ENCODE results near the gene NKAIN1.
"Not testable (repeated sequence)": the region's sequence is repeated elsewhere in the genome, so short reads cannot be mapped to it uniquely, and the experiment has no call there.

The NKAIN1 gene

GRCh38 chr1:31239653-31240241 lies at the start of gene NKAIN1:
Gene NKAIN1 (minus strand): TSS chr1:31239887. CDS start chr1:31239547, 340 bp downstream.
- peak in 17 of 56 donors; percentile 5 to 69 (median 23) for DNase-seq

DNA sequence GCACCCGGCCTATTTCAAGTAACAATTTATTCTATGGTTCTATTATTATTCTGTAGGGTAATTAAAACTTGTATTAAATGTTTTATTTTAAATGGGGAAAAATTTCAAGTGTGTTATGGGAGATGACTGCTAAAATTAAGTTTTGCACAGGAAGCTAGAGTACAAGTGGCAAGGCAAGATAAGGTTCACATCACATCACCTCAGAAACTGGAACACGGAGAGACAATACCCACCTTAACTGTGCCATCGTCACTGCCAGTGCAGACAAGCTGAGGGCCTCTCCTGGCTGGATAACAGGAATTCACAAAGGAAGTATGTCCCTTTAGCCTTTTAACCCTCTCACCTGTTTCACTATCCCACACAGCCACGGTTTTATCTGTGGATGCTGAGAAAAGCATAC lies 49.3 kb upstream of the NKAIN1 start:
- DNase-seq, result no peak

DNA sequence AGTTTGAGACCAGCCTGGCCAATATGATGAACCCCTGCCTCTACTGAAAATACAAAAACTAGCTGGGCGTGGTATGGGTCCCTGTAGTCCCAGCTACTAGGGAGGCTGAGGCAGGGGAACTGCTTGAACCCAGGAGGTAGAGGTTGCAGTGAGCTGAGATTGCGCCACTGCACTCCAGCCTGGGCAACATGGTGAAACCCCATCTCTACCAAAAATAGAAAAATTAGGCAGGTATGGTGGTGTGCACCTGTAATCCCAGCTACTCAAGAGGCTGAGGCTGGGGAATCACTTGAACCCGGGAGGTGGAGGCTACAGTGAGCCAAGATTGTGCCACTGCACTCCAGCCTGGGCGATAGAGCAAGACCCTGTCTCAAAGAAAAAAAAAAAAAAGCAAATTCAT lies 48.1 kb upstream of the NKAIN1 start:
- not testable (repeated sequence) for DNase-seq

DNA sequence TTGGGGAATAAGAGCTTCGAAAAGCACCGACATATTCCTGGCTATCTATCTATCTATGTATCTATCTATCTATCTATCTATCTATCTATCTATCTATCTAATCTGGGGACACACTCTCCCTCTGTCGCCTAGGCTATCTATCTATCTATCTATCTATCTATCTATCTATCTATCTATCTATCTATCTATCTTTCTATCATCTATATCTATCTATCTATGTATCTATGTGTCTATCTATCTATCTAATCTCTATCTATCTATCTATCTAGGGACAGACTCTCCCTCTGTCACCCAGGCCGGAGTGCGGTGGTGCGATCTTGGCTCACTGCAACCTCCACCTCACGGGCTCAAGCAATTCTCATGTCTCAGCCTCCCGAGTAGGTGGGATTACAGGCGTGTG lies 42.7 kb upstream of the NKAIN1 start:
- DNase-seq, result not testable (repeated sequence)

GRCh38 chr1:31273619-31274018 lies 33.9 kb upstream of the NKAIN1 start:
- no peak for DNase-seq

DNA sequence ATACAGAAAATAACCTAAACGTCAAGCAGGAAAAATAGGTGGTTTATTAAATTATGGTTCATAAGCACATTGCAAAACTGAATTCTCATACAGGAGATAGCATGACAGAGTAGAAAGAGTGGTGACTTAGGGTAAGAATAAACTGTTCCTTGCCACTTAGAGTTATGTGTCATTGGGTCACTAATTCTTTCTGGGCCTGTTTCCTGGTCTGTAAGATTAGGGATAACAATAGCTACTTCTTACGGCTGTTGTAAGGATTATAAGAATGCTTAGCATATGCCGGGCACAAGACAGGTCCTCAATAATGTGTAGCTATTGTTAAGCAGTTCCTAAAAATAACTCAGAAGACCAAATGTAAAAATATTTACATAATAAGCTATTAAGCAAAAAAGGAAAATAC lies 32.7 kb upstream of the NKAIN1 start:
- DNase-seq, result no peak

DNA sequence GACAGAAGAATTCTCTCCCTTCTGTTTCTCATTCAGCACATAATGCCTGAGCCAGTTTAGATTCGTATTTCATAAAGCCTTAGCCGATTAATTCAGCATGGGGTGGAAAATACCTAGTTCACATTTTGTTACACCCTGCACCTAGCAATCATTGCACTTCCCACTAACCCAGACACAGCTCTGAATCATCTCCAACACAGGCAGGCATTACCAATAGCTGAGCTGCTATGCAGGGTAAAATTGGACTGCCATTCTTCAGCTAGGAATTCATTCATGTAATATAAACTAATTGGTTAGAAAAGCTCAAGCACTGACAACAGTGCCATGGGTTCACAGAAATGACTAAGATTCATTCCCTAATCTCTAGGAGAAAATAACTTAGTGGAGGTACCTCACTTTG lies 26.9 kb upstream of the NKAIN1 start:
- DNase-seq, result peak in 2 of 56 donors; percentile 0 to 2

DNA sequence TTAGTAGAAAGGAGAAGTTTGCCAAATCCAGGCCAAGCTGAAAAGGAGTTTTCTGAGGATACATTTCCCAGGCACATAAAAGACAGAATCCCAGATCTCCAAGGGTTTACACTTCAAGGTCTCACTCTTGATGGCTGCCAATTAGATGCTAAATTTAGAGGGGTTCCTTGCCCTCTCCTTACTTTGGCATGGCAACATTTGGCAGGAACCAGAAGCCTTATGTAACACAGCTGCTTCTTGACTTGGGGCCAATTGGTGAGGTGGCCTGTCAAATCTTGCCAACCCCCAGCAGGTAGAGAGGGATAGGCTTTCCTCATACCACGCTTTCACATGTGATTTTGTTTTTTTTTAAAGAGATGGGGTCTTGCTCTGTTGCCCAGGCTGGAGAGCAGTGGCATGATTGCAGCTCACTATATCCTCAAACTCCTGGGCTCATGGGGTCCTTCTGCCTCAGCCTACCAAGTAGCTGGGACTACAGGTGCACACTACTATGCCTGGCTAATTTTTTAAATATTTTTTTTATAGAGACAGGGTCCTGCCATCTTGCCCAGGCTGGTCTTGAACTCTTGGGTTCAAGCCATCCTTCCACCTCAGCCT lies 25.2 kb upstream of the NKAIN1 start:
- no peak for DNase-seq

DNA sequence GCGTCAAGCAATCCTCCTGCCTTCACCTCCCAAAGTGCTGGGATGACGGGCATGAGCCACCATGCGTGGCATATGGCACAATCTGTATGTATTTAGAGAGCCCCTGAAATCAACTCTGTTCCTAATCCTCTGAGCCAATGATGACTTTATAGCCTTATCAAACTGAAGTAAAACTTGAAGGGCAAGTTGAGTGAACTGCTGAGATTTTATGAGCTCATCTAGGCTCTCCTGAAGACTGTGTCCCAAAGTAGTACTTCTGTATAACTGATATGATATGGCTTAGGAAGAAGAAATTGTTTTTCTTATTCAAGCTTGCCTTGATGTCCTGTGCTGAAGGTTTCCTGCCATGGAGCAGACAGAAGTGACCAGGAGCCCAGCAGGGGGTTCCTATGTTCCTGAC lies 23.7 kb upstream of the NKAIN1 start:
- DNase-seq, result no peak

DNA sequence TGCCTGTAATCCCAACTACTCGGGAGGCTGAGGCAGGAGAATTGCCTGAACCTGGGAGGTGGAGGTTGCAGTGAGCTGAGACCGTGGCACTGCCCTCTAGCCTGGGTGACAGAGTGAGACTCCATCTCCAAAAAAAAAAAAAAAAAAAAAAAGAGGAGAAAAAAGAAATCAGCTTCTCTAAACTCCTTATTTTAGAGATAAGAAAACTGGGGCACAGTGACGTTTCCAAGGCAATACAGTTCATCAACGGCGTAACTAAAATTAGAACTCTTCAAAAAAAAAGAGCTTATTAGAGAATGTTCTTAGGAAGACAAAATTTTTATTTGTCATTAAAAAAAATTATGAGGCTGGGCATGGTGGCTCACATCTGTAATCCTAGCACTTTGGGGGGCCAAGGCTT lies 22.7 kb upstream of the NKAIN1 start:
- DNase-seq, result not testable (repeated sequence)

- no peak for DNase-seq
These were observed 22.2 kb upstream of the NKAIN1 start for GRCh38 chr1:31261916-31262315.

DNA sequence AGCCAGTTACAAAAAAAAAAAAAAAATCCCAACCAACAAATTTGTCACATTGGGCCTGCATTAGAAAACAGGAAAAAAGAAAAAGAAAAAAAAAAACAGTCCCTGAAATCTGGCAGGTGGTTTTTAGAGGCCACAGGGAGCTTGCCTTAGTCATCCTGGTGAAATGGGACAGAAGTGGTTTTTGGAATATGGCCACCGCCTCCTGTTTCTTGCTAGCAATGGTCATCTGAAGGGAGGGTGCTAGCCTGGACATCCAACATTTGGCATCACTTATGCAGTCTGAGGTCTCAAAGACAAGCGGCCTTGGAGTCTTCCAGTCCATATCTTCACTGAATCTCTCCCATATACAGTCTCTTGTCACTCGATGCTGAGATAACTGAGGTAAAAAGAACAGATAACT lies 20.1 kb upstream of the NKAIN1 start:
- no peak for DNase-seq

- no peak for DNase-seq
These were observed 18.9 kb upstream of the NKAIN1 start for GRCh38 chr1:31258581-31258980.

DNA sequence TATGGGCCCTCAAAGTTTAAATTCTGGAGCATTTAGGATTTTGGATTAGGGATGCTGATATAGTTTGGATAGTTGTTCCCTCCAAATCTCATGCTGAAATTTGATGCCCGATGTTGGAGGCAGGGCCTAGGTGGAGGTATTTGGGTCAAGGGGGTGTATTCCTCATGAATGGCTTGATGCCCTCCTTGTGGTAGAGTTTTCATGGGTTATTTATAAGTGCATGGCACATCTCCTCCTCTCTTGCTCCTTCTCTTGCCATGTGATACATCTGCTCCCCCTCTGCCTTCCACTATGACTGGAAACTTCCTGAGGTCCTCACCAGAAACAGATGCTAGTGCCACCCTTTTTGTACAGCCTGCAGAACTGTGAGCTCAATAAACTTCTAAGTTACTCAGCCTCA lies 17.5 kb upstream of the NKAIN1 start:
- DNase-seq, result no peak

- DNase-seq, result peak in 4 of 56 donors; percentile 3 to 38 (median 19)
These were observed 10.2 kb upstream of the NKAIN1 start for GRCh38 chr1:31249854-31250253.

DNA sequence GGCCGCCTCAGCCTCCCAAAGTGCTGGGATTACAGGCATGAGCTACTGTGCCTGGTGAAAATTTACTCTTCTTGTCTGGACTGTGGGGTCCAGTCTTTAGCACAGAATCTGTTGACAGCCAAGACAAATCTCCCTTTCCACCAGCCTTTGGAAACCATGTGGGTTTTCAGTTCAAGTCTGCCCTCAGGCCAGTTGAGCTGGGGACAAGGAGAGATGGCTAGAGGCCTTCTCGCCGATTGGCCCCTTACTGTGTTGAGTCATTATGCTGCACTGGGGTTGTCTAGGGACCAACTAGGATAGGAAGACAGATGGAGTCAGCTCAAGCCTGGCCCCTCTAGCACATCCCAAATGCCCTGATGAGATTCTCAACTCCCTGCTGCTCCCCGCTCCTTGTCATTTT lies 8.6 kb upstream of the NKAIN1 start:
- DNase-seq, result no peak

DNA sequence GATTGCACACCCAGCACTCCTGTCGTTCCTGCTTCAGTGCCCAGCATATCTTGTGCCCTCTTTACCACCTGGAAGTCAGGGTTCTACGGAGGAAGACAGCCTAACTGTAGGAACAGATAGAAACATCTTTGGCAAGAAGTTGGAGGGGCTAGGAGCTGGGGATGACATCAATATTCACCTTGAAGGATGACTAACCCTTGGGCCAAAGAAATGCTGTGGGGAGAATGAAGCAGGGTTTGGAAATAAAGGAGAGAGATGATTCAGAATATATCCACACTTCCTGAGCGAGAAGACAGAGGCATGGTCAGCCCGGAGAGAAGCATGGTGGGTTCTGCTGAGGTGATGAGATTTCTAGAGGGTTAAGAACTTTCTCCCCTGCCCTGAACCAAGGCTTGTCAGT lies 4.6 kb upstream of the NKAIN1 start:
- DNase-seq, result no peak

GRCh38 chr1:31243501-31244286 lies 4.0 kb upstream of the NKAIN1 start:
- peak in 1 of 56 donors; percentile 39 for DNase-seq

- DNase-seq, result no peak
These were observed 1.6 kb upstream of the NKAIN1 start for GRCh38 chr1:31241321-31241720.

DNA sequence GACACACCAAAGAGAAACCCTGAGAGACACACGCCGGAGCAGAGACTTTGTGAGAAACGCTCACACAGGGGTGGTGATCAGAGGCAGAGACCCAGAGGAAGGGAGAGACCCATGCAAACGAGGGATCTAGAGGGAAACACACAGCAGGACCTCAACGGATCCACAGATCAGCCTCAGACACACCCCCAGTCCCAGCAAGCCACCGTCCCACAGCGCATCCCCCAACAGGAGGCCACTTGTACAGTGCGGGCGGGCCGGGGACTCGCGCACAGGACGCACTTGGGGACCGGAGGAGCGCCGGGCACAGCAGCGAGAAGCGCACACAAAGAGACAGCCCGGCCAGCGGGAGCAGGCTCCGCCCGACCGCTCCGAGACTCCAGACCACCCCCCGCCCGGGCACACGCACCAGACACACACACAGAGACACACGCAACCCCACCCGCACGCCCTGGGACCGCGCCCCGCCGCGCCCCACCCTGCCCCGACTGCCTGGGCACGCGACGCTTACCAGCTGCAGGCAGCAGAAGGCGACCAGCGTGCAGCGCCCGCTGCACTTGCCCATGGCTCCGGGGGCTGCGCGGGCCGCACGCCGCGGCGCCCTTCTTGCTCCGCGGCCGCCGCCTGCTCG lies 587 bp downstream of the NKAIN1 start:
- peak in 15 of 56 donors; percentile 8 to 67 (median 26) for DNase-seq

GRCh38 chr1:31238612-31238985 lies 1.1 kb downstream of the NKAIN1 start:
- DNase-seq, result no peak

DNA sequence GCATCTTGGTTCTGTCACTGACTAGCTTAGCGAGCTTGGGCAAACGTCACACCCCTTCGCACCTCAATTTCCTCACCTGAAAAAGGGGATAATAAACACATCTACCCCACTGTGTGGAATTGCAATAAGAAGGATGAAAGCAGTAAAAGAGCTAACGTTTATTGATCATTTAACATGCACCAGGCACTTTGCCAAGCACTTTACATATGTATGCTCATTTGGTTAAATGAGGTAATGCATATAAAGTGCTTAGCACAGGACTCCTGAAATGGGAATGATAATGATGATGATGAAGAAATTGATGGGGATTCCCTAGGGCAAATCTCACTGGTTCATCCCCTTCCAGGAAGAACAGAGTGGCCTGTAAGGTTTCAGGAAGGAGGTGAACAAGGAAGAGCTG lies 4.8 kb downstream of the NKAIN1 start:
- no peak for DNase-seq

Data from amygdala (tissue), 56 donors.